ENCODE data around the gene ANKRD39.

DNA sequence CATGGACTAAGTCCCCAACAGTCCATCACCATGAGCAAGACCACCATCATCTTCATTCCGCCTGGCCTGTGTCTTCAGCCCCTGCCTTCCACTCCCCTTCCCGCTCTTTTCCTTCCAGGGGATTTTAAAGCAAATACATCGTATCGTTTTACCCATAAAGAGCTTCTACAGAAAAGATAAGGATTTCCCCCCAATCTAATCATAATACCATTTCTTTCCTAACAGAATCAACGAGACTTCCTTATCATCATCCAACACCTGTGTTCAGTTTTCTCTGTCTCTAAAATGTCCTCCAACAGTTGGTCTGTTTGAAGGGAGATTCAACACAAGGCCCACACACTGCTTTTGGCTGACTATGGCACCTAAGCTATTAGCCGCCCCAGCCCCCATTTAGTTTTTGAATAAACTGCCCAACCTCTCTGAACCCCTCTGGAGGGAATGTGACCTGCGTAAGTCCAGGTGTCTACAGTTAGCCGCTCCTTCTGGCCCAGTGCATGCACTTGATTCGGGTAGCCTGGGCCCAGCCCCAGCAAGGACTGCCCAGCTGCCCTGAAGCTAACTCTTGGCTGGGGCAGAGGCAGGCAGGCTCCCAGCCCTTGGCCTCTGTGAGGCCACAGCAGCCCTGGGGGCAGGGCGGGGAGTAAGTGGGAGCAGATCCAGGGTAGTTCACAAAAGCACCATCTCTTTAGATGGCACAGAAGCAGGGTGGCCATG is 37.4 kb upstream of the ANKRD39 start:
- TF ChIP-seq, protein P1, sequence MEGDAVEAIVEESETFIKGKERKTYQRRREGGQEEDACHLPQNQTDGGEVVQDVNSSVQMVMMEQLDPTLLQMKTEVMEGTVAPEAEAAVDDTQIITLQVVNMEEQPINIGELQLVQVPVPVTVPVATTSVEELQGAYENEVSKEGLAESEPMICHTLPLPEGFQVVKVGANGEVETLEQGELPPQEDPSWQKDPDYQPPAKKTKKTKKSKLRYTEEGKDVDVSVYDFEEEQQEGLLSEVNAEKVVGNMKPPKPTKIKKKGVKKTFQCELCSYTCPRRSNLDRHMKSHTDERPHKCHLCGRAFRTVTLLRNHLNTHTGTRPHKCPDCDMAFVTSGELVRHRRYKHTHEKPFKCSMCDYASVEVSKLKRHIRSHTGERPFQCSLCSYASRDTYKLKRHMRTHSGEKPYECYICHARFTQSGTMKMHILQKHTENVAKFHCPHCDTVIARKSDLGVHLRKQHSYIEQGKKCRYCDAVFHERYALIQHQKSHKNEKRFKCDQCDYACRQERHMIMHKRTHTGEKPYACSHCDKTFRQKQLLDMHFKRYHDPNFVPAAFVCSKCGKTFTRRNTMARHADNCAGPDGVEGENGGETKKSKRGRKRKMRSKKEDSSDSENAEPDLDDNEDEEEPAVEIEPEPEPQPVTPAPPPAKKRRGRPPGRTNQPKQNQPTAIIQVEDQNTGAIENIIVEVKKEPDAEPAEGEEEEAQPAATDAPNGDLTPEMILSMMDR (IDR thresholded peaks at IDR 0.05): no peak
- no peak for TF ChIP-seq POLR2A (IDR thresholded peaks at IDR 0.05)

Measured in Peyer's patch (tissue), 4 donors.